Right lobe of liver (tissue), 4 donors: ENCODE data around the gene RAC2.

Experiments
- POLR2A ChIP-seq: fragments of 450-650 bp; IDR thresholded peaks from one replicate; pipeline ENCODE4 v1.6.1; 2017; ENCODE audit warnings: antibody characterized with exemption, mild to moderate bottlenecking
- TF ChIP-seq, protein P1 (sequence below), 4 donors: fragments of 200-600 bp in 3 of 4; fragments of 450-650 bp in 1 of 4; IDR thresholded peaks; one replicate each; pipeline versions ENCODE4 v1.5.1 to v1.8.0; 2016 to 2022; ENCODE audit warnings: antibody characterized with exemption in 4 of 4, mild to moderate bottlenecking in 2 of 4
- donor health status: DM: no; HTN: no; CAD: no.
- donor health status: DM: no; HTN: no; CAD: no.
- donor health status: DM: no; HTN: yes; CAD: no.

DNA sequence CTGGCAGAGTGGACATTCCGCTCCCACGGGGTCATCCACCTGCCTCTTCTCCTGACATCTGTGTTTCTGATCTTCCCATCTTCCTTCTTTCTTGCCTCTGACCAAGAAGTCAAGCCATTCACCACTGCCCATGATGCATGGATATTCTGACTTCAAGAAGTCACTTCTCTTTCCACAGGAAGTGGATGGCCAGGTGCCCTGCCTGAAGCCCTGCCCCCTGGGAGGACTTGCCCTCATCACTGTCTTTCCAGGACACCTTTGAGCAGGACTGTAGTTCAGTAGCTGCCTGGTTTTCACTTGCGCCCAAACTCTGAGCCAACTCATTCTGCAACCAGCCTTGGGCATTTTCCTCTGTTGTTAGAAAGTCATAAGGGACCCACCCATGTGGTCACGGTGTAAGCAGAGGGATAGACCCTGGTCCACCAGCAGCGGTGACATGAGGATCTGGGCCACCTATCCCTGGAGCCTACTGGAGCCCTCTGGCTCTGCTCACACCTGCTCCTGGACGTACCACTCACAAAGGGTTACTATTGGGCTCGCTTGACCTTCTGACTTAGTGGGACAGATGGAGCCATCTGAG lies 45.2 kb upstream of the RAC2 start:
- no peak for TF ChIP-seq POLR2A
- TF ChIP-seq, protein P1, sequence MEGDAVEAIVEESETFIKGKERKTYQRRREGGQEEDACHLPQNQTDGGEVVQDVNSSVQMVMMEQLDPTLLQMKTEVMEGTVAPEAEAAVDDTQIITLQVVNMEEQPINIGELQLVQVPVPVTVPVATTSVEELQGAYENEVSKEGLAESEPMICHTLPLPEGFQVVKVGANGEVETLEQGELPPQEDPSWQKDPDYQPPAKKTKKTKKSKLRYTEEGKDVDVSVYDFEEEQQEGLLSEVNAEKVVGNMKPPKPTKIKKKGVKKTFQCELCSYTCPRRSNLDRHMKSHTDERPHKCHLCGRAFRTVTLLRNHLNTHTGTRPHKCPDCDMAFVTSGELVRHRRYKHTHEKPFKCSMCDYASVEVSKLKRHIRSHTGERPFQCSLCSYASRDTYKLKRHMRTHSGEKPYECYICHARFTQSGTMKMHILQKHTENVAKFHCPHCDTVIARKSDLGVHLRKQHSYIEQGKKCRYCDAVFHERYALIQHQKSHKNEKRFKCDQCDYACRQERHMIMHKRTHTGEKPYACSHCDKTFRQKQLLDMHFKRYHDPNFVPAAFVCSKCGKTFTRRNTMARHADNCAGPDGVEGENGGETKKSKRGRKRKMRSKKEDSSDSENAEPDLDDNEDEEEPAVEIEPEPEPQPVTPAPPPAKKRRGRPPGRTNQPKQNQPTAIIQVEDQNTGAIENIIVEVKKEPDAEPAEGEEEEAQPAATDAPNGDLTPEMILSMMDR (IDR thresholded peaks at IDR 0.05), result no peak
